NCI-H524 treated with DMSO at 0.1 percent for 48 hours (cell line): ENCODE results near the gene RNF168.
"Not testable (repeated sequence)": the region's sequence is repeated elsewhere in the genome, so short reads cannot be mapped to it uniquely, and the experiment has no call there.

Experiments
- DNase-seq: peaks from one replicate; lab custom pipeline; 2025; lab: John Stamatoyannopoulos, UW

Gene RNF168

DNA sequence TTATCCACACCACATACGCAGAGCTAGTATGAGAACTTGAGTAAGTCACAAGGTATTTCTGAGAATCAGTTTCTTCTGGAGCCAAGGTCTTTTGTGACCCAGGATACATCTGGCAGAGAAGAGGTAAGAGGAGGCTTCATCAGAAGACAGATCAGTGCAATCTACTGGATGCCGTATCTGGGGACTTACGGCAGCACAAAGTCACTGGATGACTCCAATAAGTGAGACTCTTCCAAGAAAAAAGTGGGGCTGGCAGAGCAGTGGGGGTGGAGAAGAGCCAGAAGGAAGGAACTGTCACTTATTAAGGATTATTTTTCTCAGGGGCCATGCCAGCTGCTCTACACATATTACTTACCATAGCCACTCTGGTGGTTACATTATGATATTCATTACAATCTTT, 39.8 kb downstream of the RNF168 start:
- peak; percentile 73 for DNase-seq

DNA sequence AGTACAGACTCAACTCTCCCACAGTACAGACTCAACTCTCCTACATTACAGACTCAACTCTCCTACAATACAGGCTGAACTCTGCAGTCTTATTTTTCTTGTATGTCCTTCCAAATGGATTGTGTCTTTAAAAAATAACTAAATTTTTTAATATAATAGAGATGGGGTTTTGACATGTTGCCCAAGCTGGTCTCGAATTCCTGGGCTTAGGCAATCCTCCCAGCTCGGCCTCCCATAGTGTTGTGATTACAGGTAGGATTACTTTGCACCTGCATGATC, 40.2 kb downstream of the RNF168 start:
- no peak for DNase-seq

DNA sequence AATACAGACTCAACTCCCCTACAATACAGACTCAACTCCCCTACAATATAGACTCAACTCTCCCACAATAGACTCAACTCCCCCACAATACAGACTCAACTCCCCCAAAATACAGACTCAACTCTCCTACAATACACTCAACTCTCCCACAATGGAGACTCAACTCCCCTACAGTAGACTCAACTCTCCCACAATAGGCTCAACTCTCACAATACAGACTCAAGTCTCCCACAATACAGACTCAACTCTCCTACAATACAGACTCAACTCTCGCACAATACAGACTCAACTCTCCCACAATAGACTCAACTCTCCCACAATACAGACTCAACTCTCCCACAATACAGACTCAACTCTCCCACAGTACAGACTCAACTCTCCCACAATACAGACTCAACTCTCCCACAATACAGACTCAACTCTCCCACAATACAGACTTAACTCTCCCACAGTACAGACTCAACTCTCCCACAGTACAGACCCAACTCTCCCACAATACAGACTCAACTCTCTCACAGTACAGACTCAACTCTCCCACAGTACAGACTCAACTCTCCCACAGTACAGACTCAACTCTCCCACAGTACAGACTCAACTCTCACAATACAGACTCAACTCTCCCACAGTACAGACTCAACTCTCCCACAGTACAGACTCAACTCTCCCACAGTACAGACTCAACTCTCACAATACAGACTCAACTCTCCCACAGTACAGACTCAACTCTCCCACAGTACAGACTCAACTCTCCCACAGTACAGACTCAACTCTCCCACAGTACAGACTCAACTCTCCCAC, 40.7 kb downstream of the RNF168 start:
- DNase-seq = not testable (repeated sequence)

DNA sequence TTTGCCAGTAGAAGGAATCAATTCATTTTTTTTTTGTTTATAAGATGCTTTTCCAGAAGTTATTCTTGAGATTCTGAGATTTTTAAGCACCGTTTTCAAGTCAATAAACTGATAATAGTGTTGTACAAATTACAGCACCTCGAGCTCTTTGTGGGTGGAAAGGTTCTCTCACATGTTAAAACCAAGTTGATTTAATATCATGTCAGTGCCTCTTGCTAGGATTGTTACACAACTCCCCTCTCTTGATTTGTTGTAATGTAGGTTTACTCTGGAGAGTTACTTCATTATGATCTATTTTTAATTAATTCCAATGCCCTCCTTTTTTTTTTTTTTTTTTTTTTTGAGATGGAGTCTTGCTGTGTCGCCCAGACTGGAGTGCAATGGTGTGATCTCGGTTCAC, 45.5 kb downstream of the RNF168 start:
- no peak for DNase-seq

DNA sequence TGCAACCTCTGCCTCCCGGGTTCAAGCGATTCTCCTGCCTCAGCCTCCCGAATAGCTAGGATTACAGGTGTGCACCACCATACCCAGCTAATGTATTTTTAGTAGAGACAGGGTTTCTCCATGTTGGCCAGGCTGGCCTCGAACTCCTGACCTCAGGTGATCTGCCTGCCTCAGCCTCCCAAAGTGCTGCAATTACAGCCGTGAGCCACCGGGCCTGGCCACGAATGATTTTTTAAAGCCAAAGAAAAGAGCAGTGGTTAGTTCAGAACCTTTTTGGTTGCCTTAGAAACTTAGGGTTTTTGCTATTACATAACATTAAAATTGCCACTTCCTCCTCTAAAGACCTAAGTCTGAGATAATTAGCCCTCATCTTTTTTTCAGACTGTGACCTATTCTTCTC, 46.1 kb downstream of the RNF168 start:
- DNase-seq = not testable (repeated sequence)

DNA sequence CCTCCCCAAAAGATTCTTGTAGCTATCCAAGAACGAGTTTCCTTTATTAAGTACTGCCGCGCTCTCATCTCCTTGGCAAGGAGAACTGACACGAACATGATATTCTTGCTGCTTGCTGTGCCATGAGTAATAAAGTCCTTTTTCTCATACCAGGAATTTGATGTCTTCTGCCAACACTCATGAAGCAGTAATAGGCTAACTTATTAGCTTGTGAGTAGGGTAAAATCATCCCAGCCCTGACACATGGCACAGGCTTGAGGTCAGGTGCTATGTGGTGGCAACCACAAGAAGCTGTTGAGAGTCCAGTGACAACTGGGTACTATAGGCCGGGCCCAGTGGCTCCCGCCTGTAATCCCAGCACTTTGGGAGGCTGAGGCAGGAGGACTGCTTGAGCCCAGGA, 48.6 kb downstream of the RNF168 start:
- no peak for DNase-seq

DNA sequence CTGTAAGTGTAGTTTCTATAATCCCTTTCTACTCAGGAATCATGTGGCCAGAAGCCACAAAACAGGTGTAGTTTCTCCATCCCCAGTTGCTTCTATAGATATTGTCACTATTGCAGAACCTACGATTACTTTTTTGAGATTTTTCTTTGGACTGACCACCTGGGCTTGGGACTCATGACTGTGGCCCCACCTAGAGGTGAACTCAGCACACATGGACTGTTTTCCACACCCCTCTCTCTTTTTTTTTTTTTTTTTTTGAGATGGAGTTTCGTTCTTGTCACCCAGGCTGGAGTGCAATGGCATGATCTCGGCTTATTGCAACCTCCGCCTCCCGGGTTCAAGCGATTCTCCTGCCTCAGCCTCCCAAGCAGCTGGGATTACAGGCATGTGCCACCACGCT, 58.2 kb downstream of the RNF168 start:
- not testable (repeated sequence) for DNase-seq

DNA sequence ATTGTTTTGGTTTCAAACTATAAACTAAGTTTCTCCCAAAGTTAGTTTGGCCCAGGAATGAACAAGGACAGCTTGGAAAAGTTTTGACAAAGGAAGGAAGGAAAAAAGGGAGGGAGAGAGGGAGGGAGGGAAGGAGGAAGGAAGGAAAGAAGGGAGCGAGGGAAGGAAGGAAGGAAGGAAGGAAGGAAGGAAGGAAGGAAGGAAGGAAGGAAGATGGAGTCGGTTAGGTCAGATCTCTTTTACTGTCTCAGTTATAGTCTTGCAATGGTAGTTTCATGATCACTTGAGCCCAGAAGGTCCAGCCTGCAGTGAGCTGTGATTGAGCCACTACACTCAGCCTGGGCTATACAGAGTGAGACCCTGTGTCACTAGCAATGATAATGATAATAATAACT, 59.1 kb downstream of the RNF168 start:
- no peak for DNase-seq

DNA sequence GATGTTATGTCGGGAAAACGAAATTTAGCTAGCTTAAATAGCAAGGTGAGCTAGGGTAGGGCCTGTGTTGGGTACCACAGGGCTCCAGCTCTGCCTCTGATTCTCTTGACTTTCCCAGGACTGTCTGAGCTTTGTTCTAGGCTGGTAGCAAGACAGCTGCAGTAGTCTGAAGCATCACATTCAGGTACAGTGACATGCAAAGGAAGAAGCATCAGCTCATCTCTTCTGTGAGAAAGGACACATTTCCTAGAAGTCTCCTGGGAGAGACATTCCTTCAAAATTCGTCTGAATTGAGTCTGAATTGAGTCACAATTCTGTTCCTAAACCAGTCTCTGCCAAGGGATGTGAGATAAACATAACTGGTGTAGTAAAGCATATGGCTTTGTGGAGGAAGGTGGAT, 62.9 kb downstream of the RNF168 start:
- DNase-seq = no peak

DNA sequence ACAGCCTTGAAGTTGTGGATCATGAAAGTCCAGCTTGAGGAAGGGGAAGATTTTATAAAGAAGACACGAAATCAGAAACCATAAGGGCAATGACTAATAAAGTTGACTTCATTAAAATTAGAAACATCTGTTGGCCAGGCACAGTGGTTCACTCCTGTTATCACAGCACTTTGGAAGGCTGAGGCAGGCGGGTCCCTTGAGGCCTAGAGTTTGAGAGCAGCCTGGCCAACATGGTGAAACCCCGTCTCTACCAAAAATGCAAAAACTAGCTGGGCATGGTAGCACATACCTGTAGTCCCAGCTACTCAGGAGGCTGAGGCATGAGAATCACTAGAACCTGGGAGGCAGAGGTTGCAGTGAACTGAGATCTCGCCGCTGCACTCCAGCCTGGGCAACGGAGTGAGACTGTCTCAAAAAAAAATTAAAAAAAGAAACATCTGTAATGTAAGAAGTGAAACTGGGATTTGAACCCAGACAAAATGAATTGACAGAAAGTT, 63.5 kb downstream of the RNF168 start:
- DNase-seq = no peak

DNA sequence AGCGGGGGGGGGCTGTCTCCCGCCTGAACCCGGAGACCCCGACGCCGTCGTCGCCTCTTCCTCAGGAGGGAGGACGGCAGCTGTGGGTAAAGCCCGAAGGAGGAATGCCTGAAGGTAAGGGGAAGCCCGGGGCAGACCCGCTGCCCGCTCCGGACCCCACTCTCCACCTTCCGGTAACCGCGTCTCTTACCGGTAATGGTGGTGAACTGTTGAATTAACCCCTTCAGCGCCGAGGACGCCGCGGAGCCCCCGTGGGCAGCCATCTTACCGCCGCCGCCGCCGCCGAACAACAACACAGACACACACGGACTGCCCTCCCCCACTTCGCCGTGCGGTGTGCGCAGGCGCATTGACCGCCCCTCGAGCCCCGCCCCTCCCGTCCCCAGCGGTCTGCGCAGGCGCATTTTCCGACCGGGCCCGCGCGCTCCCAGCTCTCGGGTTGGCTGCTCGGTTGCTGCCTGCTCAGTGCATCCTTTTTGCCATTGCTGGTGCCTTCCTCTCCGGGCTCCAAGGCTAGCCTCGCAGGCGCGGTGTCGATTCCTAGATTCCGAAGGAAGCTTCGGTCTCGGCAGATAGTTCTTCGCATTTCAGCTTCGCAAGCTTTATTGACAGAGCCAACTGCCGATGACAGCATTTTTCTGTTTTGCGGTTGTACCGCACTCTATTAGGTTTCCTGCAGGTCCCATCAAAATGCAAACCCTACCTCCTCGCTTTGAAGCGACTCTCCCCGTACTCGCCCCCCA, 71.3 kb downstream of the RNF168 start, which contains the start of gene UBXN7:
UBXN7 (minus strand) TSS at position 291 of the 743 bp plus-strand sequence; CDS start at position 263, 28 bp downstream.
- peak; percentile 89 for DNase-seq

DNA sequence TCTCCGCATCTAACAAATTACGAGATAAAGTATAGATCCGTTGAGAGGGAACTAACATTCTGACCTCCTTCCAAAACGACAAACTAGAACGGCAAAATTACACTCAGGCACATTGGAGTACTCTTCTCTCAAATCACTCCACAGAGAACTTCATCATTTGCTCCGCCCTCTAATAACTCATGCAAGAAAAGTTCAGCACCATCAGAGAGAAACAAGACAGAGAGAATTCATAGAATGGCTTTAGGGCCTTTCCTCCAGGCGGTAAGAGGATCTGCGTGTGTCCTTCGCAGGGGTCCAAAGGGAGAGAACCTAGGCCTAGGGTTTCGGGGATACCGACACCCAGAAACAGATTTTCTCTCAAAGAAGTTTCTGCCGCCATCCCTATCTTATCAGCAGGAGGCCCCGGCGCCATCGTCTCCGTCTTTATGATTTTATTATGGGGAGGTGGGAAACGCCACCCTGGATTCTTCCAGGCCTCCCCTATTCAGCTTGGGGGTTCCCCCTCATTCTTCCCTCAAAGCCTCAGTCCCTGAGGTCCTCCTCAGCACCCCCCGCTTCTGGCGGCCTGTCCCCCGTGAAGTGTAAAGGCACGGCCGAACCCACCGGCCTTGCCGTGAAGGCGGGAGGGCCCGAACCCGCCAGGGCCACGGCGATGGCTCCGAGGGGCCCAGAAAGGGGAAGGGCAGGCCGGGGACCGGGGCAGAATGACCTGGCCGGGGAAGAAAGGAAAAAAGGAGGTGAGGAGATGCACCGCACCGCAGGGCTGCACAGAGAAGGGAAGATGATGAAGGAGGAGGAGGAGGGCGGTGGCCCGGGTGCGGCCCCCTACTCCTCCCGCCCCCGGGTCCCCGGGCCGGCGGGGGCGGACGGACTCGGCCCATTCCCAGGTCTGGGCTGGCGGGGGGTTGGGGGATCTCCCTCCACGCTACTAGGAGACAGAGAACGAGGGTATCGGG, 72.1 kb downstream of the RNF168 start:
- peak; percentile 5 for DNase-seq

DNA sequence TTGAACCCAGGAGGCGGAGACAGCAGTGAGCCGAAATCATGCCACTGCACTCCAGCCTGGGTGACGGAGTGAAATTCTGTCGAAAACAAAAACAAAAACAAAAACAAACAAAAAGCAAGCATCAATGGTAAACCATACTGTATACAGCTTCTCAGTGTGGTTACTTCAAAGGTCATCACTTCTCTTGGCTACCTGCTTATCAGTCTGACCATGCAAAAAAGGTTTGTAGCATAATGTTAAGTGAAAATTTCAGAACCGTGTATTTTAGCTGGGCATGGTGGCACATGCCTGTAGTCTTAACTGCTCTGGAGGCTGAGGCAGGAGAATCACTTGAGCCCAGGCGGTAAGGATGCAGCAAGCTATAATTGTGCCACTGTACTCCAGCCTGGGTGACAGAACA, 75.5 kb downstream of the RNF168 start:
- DNase-seq = no peak

DNA sequence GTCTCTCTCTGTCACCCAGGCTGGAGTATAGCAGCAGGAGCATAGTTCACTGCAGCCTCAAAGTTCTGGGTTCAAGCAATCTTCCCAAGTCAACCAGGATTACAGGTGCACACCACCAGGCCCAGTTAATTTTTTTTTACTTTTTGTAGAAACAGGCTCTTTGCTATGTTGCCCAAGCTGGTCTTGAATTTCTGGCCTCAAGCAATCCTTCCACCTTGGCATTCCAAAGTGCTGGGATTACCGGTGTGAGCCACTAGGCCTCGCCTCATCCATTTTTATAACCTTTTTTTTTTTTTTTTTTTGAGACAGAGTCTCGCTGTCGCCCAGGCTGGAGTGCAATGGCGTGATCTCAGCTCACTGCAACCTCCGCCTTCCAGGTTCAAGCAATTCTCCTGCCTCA, 79.1 kb downstream of the RNF168 start:
- DNase-seq = not testable (repeated sequence)

DNA sequence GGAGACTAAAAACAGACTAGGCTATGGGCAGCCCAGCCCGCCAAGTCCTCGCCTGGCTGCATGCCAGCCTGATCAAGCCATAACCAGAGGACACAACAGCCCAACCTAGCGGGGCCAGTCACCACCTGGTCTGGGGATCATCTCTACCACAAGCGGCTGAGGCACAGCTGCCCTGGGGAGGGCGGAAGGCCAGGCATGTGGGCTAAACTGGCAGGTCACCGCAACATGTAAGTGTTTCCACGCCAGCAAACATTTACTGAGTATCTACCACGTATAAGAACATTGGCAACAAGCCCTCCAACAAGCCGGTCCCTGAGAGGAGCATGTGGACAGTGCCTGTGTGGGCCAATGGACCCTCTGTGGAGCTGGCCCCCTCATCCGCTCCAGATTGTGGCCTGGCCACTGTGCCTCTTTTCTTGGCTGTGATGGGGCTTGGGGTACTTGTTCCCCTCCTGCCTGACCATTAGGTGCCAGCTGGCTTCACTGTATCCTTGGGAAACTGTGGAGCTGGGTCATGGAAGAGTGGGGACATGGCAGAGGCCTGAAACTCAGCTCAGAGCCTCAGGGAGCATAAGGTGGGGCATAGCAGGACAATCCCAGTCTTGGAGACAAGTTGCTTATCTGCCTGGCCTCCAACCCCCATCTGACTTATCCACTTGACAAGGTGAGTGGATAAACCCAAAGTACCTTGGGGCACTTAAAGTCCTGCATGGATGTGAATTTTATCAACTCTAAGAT, 80.4 kb downstream of the RNF168 start:
- peak; percentile 31 for DNase-seq

DNA sequence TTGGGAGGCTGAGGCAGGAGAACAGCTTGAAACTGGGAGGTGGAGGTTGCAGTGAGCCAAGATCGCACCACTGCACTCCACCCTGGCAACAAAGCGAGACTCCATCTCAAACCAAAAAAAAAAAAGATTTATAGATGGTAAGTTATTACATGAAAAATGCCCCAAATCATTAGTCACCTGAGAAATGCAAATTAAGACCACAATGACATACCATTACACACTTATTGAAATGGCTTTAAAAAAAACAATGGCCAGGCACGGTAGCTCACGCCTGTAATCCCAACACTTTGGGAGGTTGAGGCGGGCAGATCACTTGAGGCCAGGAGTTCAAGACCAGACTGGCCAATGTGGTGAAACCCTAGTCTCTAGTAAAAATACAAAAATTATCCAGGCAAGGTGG, 81.9 kb downstream of the RNF168 start:
- not testable (repeated sequence) for DNase-seq

DNA sequence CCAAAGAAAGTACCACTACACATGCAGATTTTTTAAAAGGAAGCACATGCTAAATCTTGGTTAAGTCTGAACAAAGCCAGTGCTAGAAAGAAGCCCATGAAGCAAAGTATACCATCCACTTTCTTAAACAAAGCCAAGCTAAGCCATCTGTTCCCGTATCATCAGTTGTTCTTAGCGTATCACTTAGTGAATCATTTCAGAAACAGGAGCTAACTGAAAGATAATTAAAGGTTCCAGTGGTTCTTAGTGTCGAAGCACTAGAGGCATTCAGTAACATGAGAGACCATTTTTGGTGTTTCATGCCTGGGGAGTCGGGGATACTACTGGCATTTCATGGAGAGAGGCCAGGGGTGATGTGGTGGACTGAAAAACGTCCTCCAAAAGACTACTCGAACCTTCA, 84.2 kb downstream of the RNF168 start:
- no peak for DNase-seq
